OCI-LY1 (cell line): ENCODE results near the gene ACSL1.
A peak's percentile ranks its signal among the peaks of the same experiment; 100 is the strongest.

Experiments
- H2AFZ ChIP-seq: fragments of 200-600 bp; sonication (generic), shearing (Covaris generic); 2 replicates; pipeline ENCODE4 v1.6.0; 2014; ENCODE audit warnings: antibody characterized with exemption, mild to moderate bottlenecking, low read length
- H3F3A ChIP-seq: fragments of 200-600 bp; sonication (generic), shearing (Covaris generic); 2 replicates; pipeline ENCODE4 v1.6.0; 2014; ENCODE audit warnings: mild to moderate bottlenecking, antibody characterized with exemption, low read length, moderate library complexity; ENCODE audit not compliant: insufficient read depth
- H3K27ac ChIP-seq: fragments of 200-600 bp; sonication (generic); 2 replicates; pipeline ENCODE4 v1.5.1; 2014; ENCODE audit warnings: low read length, mixed run types, mild to moderate bottlenecking, low read depth; ENCODE audit not compliant: poor library complexity, severe bottlenecking
- H3K27me3 ChIP-seq: fragments of 200-600 bp; sonication (generic); 2 replicates; pipeline ENCODE4 v1.6.0; 2014; ENCODE audit warnings: antibody characterized with exemption, mild to moderate bottlenecking, low read length, moderate library complexity; ENCODE audit not compliant: insufficient read depth
- H3K36me3 ChIP-seq: fragments of 200-600 bp; sonication (generic); 2 replicates; pipeline ENCODE4 v1.6.1; 2014; ENCODE audit warnings: mild to moderate bottlenecking, antibody characterized with exemption, low read length, moderate library complexity, mixed read lengths; ENCODE audit not compliant: insufficient read depth
- H3K4me1 ChIP-seq: fragments of 200-600 bp; sonication (generic); 2 replicates; pipeline ENCODE4 v1.5.1; 2014; ENCODE audit warnings: mild to moderate bottlenecking, low read length, moderate library complexity; ENCODE audit not compliant: insufficient read depth, severe bottlenecking
- H3K4me2 ChIP-seq: fragments of 200-600 bp; sonication (generic), shearing (Covaris generic); 2 replicates; pipeline ENCODE4 v1.6.1; 2014; ENCODE audit warnings: low read length
- H3K4me3 ChIP-seq: fragments of 200-600 bp; sonication (generic); 2 replicates; pipeline ENCODE4 v1.5.1; 2014; ENCODE audit warnings: low read length, low read depth, mild to moderate bottlenecking, mixed read lengths; ENCODE audit not compliant: poor library complexity, severe bottlenecking
- H3K79me2 ChIP-seq: fragments of 200-600 bp; shearing (Covaris generic); 2 replicates; pipeline ENCODE4 v1.6.1; 2016; ENCODE audit warnings: mixed run types, low read length, mixed read lengths; ENCODE audit not compliant: insufficient read depth
- H3K9ac ChIP-seq: fragments of 200-600 bp; sonication (generic), shearing (Covaris generic); 2 replicates; pipeline ENCODE4 v1.6.1; 2014; ENCODE audit warnings: mild to moderate bottlenecking, low read length, mixed read lengths
- H3K9me2 ChIP-seq: fragments of 200-600 bp; sonication (generic), shearing (Covaris generic); 2 replicates; pipeline ENCODE4 v1.6.1; 2014; ENCODE audit warnings: low read depth, mild to moderate bottlenecking, low read length, mixed read lengths
- H3K9me3 ChIP-seq: fragments of 200-600 bp; shearing (Covaris generic); 2 replicates; pipeline ENCODE4 v1.6.1; 2014; ENCODE audit warnings: low read length, mixed read lengths
- H4K20me1 ChIP-seq: fragments of 200-600 bp; sonication (generic), shearing (Covaris generic); 2 replicates; pipeline ENCODE4 v1.6.0; 2016; ENCODE audit warnings: mild to moderate bottlenecking, low read length; ENCODE audit not compliant: insufficient read depth
- CTCF ChIP-seq: fragments of 200-600 bp; sonication (generic), shearing (Covaris generic); IDR thresholded peaks from 2 replicates; pipeline ENCODE4 v1.5.1; 2017; ENCODE audit warnings: mild to moderate bottlenecking, antibody characterized with exemption, low read length, moderate library complexity, mixed read lengths
- EZH2 ChIP-seq: fragments of 200-600 bp; sonication (generic), shearing (Covaris generic); IDR thresholded peaks from 2 replicates; pipeline ENCODE4 v1.8.0; 2017; ENCODE audit warnings: borderline replicate concordance, mixed run types, mild to moderate bottlenecking, antibody characterized with exemption, low read length, moderate library complexity, mixed read lengths

ACSL1 gene

GRCh38 chr4:184819786-184820185, 6.0 kb downstream of the ACSL1 start:
- no peak overlapping the region for H3K4me3 ChIP-seq
- no peak overlapping the region for H3K9ac ChIP-seq
- peaks cover 47% of the 10 kb centered on the region for H3K4me1 ChIP-seq
- no peaks in the 10 kb centered on the region for H3K27me3 ChIP-seq
- H3K27ac ChIP-seq: no peak overlapping the region
- no peak overlapping the region for H3K4me2 ChIP-seq
- H3K36me3 ChIP-seq: no peaks in the 10 kb centered on the region
- no peaks in the 10 kb centered on the region for H3K79me2 ChIP-seq
- no peak overlapping the region for H2AFZ ChIP-seq
- no peaks in the 10 kb centered on the region for H3K9me3 ChIP-seq
- no peaks in the 10 kb centered on the region for H3F3A ChIP-seq
- H4K20me1 ChIP-seq: no peaks in the 10 kb centered on the region
- no peak for TF ChIP-seq CTCF
- no peak for TF ChIP-seq EZH2
- H3K9me2 ChIP-seq: no peaks in the 10 kb centered on the region

GRCh38 chr4:184818216-184818564, 7.6 kb downstream of the ACSL1 start:
- no peaks in the 10 kb centered on the region for H3K79me2 ChIP-seq
- H3K9me2 ChIP-seq: no peaks in the 10 kb centered on the region
- no peak overlapping the region; the same call in 1 of the 2 replicates for H3K4me2 ChIP-seq

GRCh38 chr4:184817494-184818215, 8.1 kb downstream of the ACSL1 start:
- no peak overlapping the region for H2AFZ ChIP-seq
- no peak overlapping the region for H3K4me2 ChIP-seq
- no peak overlapping the region for H3K4me3 ChIP-seq
- H3K4me1 ChIP-seq: peaks cover 44% of the 10 kb centered on the region
- no peaks in the 10 kb centered on the region for H3K27me3 ChIP-seq
- no peaks in the 10 kb centered on the region for H3K36me3 ChIP-seq
- H3F3A ChIP-seq: no peaks in the 10 kb centered on the region
- no peaks in the 10 kb centered on the region for H3K9me3 ChIP-seq
- no peaks in the 10 kb centered on the region for H3K79me2 ChIP-seq
- H4K20me1 ChIP-seq: no peaks in the 10 kb centered on the region
- peak overlapping the region; percentile 30 for H3K27ac ChIP-seq
- no peaks in the 10 kb centered on the region for H3K9me2 ChIP-seq
- H3K9ac ChIP-seq: no peak overlapping the region
- TF ChIP-seq EZH2 (no peak), CTCF (no peak)

More at GRCh38 chr4:184818216-184818564, 7.6 kb downstream of the ACSL1 start:
- peaks cover 44% of the 10 kb centered on the region for H3K4me1 ChIP-seq
- H3K9ac ChIP-seq: no peak overlapping the region
- H4K20me1 ChIP-seq: no peaks in the 10 kb centered on the region
- no peaks in the 10 kb centered on the region for H3K27me3 ChIP-seq
- peak overlapping the region; percentile 30 for H3K27ac ChIP-seq
- no peak overlapping the region for H3K4me3 ChIP-seq
- H3K36me3 ChIP-seq: no peaks in the 10 kb centered on the region
- TF ChIP-seq EZH2: no peak
- TF ChIP-seq CTCF: no peak
- H3K9me3 ChIP-seq: no peaks in the 10 kb centered on the region
- no peaks in the 10 kb centered on the region for H3F3A ChIP-seq
- no peak overlapping the region for H2AFZ ChIP-seq
